Activated CD8-positive, alpha-beta memory T cell treated with anti-CD3 and anti-CD28 coated beads, Interleukin-2, amount 50 U/mL, for 4 hours (primary cell): ENCODE data around the gene OR1K1.
"Not testable (repeated sequence)": the region's sequence is repeated elsewhere in the genome, so short reads cannot be mapped to it uniquely, and the experiment has no call there.

ENCODE experiments used
- DNase-seq: peaks from one replicate; pipeline ENCODE4 v3.0.0-alpha.2; 2020

Gene OR1K1

GRCh38 chr9:122800066-122801060, at the start of gene OR1K1:
OR1K1 (plus strand) TSS chr9:122800123; CDS start chr9:122800123, 0 bp downstream.
- no peak for DNase-seq

DNA sequence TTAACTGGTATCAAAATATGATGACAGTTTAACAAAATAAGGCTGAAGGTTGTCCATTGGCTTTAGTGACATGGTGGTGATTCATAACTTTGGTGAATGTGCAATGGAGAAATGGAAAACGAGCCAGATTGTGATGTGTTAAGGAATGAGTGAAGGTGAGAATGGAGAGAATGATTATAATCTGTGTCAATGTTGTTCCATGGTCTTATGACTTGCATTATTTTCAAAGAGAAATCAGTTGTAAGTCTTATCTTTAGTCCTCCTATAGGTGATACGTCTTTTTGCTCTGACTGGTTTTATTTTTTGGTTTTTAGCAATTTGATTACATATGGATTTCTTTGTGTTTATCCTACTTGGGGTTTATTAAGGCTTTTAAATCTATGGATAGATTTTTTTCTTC, 45.1 kb upstream of the OR1K1 start:
- DNase-seq = no peak

GRCh38 chr9:122767817-122768216, 32.1 kb upstream of the OR1K1 start:
- no peak for DNase-seq

- DNase-seq = no peak
Observed at GRCh38 chr9:122777052-122777451, 22.9 kb upstream of the OR1K1 start.

DNA sequence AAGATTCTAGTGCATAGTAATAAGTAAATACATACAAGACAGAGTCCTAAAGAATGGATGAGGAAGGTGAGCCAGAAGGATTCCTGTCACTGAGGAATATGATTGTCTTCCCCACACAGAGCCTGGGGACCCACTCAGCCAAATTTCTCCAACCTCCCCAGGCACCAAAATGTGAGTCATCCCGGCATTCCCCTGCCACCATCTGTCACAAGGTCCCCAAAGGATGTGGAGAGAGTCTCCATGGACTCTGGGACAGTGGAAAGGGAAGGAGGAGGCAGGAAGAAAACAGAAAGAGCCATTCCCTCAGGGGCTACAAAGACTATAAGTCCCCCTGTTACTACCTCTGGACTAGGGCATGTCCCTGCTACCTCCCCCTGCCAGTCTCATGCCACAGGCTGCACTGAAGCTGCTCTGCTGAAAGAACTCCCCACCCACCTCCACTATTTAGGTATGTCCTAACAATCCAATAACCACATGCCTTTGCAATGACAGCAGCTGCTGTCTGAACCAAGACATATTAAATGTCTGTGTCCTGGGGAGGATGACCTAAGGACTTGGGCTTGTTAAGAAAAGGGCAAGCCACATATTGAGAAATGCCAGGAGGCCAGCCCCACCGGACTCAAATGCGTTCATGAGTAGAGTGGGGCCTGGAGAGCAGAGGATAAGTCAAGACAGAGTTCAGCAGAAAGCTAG, 21.8 kb upstream of the OR1K1 start:
- no peak for DNase-seq

DNA sequence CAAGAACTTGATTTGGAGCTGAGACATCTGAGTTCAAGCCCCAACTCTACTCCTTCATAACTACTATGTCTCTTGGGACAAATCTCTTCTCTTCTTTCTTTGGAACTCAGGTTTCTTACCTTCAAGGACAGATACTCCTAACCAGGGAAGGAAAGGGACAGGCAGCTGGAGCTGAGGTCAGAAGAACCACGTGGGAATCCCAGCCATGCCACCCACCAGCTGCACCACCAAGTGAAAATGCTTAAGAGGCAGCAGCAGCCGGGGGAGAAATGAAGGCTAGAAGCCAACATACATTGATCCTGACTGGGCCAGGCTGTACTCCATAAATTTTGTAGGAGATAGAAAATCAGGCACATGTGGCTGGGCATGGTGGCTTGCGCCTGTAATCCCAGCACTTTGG, 20.7 kb upstream of the OR1K1 start:
- DNase-seq = no peak

GRCh38 chr9:122780026-122780425, 19.9 kb upstream of the OR1K1 start:
- no peak for DNase-seq

- DNase-seq = no peak
Observed at GRCh38 chr9:122781671-122782070, 18.3 kb upstream of the OR1K1 start.

- no peak for DNase-seq
Observed at GRCh38 chr9:122785269-122785668, 14.7 kb upstream of the OR1K1 start.

- no peak for DNase-seq
Observed at GRCh38 chr9:122786338-122786737, 13.6 kb upstream of the OR1K1 start.

DNA sequence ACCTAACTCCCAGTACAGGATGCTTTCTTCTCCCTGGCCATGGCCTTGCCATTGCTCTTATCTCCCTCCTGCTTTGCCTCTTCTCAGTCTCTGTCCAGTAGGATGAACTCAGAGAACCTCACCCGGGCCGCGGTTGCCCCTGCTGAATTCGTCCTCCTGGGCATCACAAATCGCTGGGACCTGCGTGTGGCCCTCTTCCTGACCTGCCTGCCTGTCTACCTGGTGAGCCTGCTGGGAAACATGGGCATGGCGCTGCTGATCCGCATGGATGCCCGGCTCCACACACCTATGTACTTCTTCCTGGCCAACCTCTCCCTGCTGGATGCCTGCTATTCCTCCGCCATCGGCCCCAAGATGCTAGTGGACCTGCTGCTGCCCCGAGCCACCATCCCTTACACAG, 11.1 kb upstream of the OR1K1 start, which contains the start of gene OR5C1:
Gene OR5C1, plus strand, starts transcription at position 103 of the 400 bp plus-strand sequence. Its CDS starts 0 bp downstream, at position 103.
- DNase-seq = no peak

DNA sequence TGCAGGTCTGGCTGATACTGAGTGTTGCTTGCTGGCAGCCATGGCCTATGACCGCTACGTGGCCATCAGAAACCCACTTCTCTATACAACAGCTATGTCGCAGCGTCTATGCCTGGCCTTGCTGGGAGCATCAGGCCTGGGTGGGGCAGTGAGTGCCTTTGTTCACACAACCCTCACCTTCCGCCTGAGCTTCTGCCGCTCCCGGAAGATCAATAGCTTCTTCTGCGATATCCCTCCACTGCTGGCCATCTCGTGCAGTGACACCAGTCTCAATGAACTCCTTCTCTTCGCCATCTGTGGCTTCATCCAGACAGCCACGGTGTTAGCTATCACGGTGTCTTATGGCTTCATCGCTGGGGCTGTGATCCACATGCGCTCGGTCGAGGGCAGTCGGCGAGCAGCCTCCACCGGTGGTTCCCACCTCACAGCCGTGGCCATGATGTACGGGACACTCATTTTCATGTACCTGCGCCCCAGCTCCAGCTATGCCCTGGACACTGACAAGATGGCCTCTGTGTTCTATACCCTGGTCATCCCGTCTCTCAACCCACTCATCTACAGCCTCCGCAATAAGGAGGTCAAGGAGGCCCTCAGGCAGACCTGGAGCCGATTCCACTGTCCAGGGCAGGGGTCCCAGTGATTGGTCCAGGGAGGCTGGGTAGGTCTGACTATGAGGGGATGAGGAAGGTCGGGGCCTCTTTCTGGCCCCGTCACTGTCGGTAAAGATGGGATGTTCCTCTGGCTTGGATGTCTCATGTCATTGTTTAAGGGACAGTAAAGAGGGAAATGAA, 10.5 kb upstream of the OR1K1 start:
- no peak for DNase-seq

GRCh38 chr9:122791872-122792669, 7.9 kb upstream of the OR1K1 start:
- no peak for DNase-seq

DNA sequence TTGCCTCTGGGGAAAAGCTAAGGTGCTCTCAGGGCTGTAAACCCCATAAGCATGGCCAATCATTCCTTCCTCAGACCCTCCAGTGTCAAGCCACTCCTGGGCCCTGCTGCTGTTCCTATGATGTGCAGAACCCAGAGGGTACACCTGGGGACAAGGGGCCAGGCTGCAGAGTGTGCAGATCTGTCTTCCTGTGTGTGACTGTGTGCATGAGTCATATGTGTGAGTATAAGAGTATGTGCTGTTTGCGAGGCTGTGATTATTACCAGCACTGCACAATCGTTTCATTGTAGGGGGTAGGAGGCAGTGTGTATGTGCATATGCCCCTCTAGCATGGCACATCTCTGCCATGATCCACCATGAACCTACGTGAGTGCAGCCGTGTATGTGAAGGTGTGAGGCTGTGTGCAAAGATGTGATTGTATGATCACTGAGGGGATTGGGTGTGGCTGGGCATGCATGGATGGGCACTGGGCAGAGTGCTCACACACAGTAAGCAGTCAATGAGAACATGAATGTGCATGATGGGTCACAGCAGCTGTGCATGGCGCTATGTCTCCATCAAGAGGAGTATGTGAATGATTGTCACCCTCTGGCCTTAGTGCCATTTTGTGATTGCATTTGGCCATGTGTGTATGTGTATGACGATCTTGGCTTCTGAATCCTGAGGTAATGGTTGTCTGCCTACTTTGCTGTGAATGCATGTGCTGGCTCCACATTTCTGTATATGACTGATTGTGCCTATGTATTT, 2.4 kb upstream of the OR1K1 start:
- no peak for DNase-seq

DNA sequence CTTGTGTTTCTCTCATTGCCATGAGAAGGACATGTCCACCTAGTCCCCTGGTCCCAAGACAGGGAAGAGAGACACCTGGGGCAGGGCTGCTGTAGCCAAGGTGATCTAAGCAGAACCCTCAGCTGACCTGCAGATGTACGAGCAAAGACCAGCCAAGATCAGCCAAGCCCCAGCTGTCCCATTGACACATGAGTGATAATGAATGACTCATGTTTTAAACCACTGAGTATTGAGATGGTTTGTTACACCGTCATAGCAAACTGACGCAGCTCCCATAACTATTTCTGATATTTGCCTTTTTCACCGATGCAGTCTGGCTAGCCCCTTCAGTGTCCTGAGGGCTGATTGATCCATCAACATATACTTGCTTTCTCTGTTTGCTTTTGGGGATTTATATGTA, 6.7 kb downstream of the OR1K1 start:
- DNase-seq = no peak

- DNase-seq = no peak
Observed at GRCh38 chr9:122807271-122807900, 7.5 kb downstream of the OR1K1 start.

DNA sequence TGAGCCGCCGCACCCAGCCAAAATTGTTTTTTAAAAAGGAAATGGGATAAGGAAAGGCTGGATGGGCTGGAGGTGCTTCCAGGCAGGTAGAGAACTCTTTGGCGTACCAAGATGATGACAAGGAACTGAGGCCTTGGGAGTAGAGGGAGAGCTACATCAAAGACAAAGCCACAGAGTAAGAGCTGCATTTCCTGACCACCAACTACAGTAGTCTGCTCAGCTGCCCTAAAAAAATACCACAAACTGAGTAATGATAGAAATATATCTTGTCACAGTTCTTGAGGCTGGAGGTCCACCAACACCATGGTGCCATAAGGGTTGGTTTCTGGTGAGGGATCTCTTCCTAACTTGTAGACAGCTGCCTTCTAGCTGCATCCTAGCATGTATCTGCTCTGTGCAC, 8.2 kb downstream of the OR1K1 start:
- no peak for DNase-seq

DNA sequence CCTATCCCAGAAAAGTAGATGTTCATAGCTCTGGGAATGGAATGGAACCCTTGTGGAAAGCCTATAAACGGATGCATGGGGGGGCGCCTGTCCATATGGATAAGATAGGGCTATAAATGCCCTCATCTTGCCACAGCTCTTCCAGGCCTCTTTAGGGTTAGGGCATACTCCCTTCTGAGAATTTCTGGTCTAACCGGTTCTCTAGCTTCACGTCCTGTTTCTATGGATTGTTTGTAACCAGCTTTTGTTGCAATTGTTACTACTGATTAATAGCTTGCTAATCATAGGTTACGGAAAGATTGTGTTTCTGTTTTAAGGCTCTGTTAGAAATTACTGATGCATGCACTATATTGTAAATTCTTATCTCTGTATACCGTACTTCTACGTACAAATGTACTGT, 9.3 kb downstream of the OR1K1 start:
- not testable (repeated sequence) for DNase-seq

DNA sequence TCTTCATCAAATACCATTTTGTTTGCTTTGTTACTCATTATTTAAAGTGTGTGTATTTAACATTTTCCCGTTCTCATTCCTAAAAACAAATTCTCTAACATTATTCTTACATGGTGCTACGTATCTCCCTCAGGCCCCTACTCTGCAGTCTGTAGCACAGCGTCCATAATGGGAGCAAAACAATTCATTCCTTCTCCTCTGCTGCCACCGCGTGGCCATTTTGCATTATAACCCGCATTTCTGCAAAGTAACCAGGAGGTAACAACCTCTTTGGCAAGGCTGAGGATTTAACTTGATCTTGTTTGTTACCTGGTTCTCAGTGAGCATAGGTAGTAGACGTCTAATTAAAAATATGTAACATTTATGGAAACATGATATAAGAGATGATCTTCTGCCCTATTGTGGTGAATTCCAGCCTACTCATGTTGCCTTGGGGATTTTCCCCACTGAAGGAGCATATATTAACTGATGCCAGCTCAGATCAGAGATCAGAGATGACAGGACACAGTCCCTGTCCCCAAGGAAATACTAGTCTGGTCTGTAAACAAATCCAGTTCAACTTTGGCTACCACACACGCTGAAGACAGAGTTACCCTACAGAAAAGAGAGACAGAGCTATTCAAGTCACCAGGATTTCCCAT, 10.5 kb downstream of the OR1K1 start:
- peak; percentile 78 for DNase-seq

- DNase-seq = no peak
Observed at GRCh38 chr9:122812736-122813135, 12.8 kb downstream of the OR1K1 start.
